HepG2 (cell line): ENCODE data around the gene AGR2. TPM values are rescaled to one million over a fixed set of nuclear protein-coding genes. Genes with fewer than 3 reads are reported as not detected.

Experiments
- ATAC-seq: fragments of 200-7000 bp; cut with Tn5 transposase; 3 replicates; pipeline ENCODE4 v1.9.1; 2020; ENCODE audit warnings: mild to moderate bottlenecking, moderate library complexity
- BruUV-seq: library from RNA; stranded (reverse); fragments of 400-500 nt; replicated peaks from 2 replicates; lab custom pipeline; 2021; lab: Mats Ljungman, UMichigan
- CTCF ChIA-PET: fragments of 300-600 bp; formaldehyde crosslinking; extraction: SDS; loops from one replicate; lab custom pipeline; 2021; ENCODE audit warnings: low total read pairs, inconsistent platforms, low intra/inter-chr PET ratio; lab: Yijun Ruan, JAX
- POLR2A ChIA-PET: fragments of 350-600 bp; sonication (Branson Sonifier 250); formaldehyde crosslinking; loops from one replicate; lab custom pipeline; 2020; ENCODE audit warnings: antibody characterized with exemption, inconsistent platforms; lab: Yijun Ruan, JAX
- DNase-seq: peaks from one replicate; pipeline ENCODE4 v3.0.0-alpha.2; 2015; ENCODE audit warnings: low spot score
- FAIRE-seq: peaks from 3 replicates; lab custom pipeline; 2011; peaks lifted over from hg19 to GRCh38; lab: Jason Lieb, UNC
- H2AFZ ChIP-seq: one replicate; pipeline ENCODE4 v1.6.1; 2011; ENCODE audit warnings: low read length, inconsistent platforms
- H3K27ac ChIP-seq: fragments of 300-600 bp; 3 replicates; pipeline ENCODE4 v1.8.0; 2011; ENCODE audit warnings: mixed run types, mild to moderate bottlenecking, mixed read lengths, low read length, inconsistent platforms; ENCODE audit not compliant: insufficient read depth; ENCODE audit errors: extremely low read length
- H3K27me3 ChIP-seq, 2 experiments: fragments of 200-600 bp in 1 of 2; 2 replicates in 1 of 2; 3 replicates in 1 of 2; pipeline versions ENCODE4 v1.6.0 to v1.8.0; 2011; ENCODE audit warnings: low read length in 2 of 2, mild to moderate bottlenecking in 2 of 2, moderate library complexity in 2 of 2, inconsistent platforms in 1 of 2; ENCODE audit not compliant: insufficient read depth in 2 of 2, control insufficient read depth in 1 of 2
- H3K36me3 ChIP-seq, 2 experiments: fragments of 200-600 bp in 1 of 2; replicated peaks in 1 of 2; 2 replicates in 1 of 2; 3 replicates in 1 of 2; pipeline versions ENCODE4 v1.5.1 to v1.8.0; 2011; ENCODE audit warnings: low read length in 2 of 2, inconsistent platforms in 1 of 2; ENCODE audit not compliant: insufficient read depth in 2 of 2, control insufficient read depth in 1 of 2
- H3K4me1 ChIP-seq: 2 replicates; pipeline ENCODE4 v1.5.1; 2012; ENCODE audit warnings: low read length, inconsistent platforms; ENCODE audit not compliant: insufficient read depth
- H3K4me2 ChIP-seq: 2 replicates; pipeline ENCODE4 v1.6.0; 2011; ENCODE audit warnings: low read depth, low read length, inconsistent platforms
- H3K4me3 ChIP-seq, 3 experiments: fragments of 200-600 bp in 1 of 3; sonication (generic), shearing (Covaris generic) in 1 of 3; replicated peaks in 1 of 3; 2 replicates each; pipeline ENCODE4 v1.5.1; 2011 to 2016; ENCODE audit warnings: low read length in 3 of 3, inconsistent platforms in 2 of 3, low read depth in 2 of 3, mild to moderate bottlenecking in 2 of 3, control low read depth in 1 of 3, mixed read lengths in 1 of 3; ENCODE audit not compliant: insufficient read depth in 1 of 3
- H3K79me2 ChIP-seq: one replicate; pipeline ENCODE4 v1.6.1; 2011; ENCODE audit warnings: low read length, inconsistent platforms; ENCODE audit not compliant: insufficient read depth
- H3K9ac ChIP-seq: 2 replicates; pipeline ENCODE4 v1.6.0; 2011; ENCODE audit warnings: mild to moderate bottlenecking, low read depth, low read length, inconsistent platforms; ENCODE audit not compliant: insufficient read depth
- H3K9me3 ChIP-seq: 2 replicates; pipeline ENCODE4 v1.5.1; 2012; ENCODE audit warnings: mild to moderate bottlenecking, low read length
- H4K20me1 ChIP-seq: 2 replicates; pipeline ENCODE4 v1.6.0; 2011; ENCODE audit warnings: inconsistent platforms, mild to moderate bottlenecking, low read length, moderate library complexity; ENCODE audit not compliant: insufficient read depth
- BCL6 ChIP-seq: IDR thresholded peaks from 2 replicates; pipeline ENCODE4 v1.6.1; 2016; ENCODE audit warnings: missing genetic modification reagents, missing compliant biosample characterization
- GABPA ChIP-seq, 2 experiments: IDR thresholded peaks; 2 replicates each; pipeline ENCODE4 v1.6.1; 2011 to 2016; ENCODE audit warnings: low read depth in 2 of 2, low read length in 1 of 2, missing biosample characterization in 1 of 2, missing genetic modification characterization in 1 of 2
- HCFC1 ChIP-seq: fragments of 150-350 bp; IDR thresholded peaks from 2 replicates; pipeline ENCODE4 v1.6.1; 2014; ENCODE audit warnings: low read depth, low read length
- HNF4A ChIP-seq: sonication (generic); formaldehyde crosslinking; IDR thresholded peaks from 2 replicates; pipeline ENCODE4 v1.4.0; 2020; ENCODE audit warnings: missing genetic modification reagents
- IRF2 ChIP-seq: IDR thresholded peaks from 2 replicates; pipeline ENCODE4 v1.6.1; 2018; ENCODE audit warnings: missing genetic modification reagents, missing compliant biosample characterization
- JUND ChIP-seq: sonication (generic); formaldehyde crosslinking; IDR thresholded peaks from 2 replicates; pipeline ENCODE4 v1.8.0; 2022; ENCODE audit warnings: mild to moderate bottlenecking, missing genetic modification reagents
- MAFK ChIP-seq, 2 experiments: IDR thresholded peaks in 1 of 2; conservative IDR thresholded peaks in 1 of 2; 2 replicates each; pipeline ENCODE4 v1.6.1; 2011; ENCODE audit warnings: improper control_type of control experiment in 2 of 2, low read length in 2 of 2
- MEIS1 ChIP-seq: sonication (generic); formaldehyde crosslinking; IDR thresholded peaks from 2 replicates; pipeline ENCODE4 v1.9.0; 2021; ENCODE audit warnings: mild to moderate bottlenecking, missing genetic modification reagents, moderate library complexity, borderline replicate concordance
- NAIF1 ChIP-seq: sonication (generic); formaldehyde crosslinking; IDR thresholded peaks from 2 replicates; pipeline ENCODE4 v1.5.0; 2020; ENCODE audit warnings: mild to moderate bottlenecking, missing genetic modification reagents, borderline replicate concordance
- NKX3-1 ChIP-seq: sonication (generic); formaldehyde crosslinking; IDR thresholded peaks from 2 replicates; pipeline ENCODE4 v1.5.0; 2020; ENCODE audit warnings: missing genetic modification reagents
- NPAS2 ChIP-seq: sonication (generic); formaldehyde crosslinking; IDR thresholded peaks from 2 replicates; pipeline ENCODE4 v1.8.0; 2022; ENCODE audit warnings: mild to moderate bottlenecking, missing genetic modification reagents, borderline replicate concordance
- REST ChIP-seq, 2 experiments: IDR thresholded peaks; 2 replicates each; pipeline ENCODE4 v1.6.1; 2011 to 2012; ENCODE audit warnings: low read length in 2 of 2, borderline replicate concordance in 1 of 2, low read depth in 1 of 2, mild to moderate bottlenecking in 1 of 2, moderate library complexity in 1 of 2
- RNF219 ChIP-seq: sonication (generic); formaldehyde crosslinking; IDR thresholded peaks from 2 replicates; pipeline ENCODE4 v1.5.0; 2020; ENCODE audit warnings: mild to moderate bottlenecking, missing genetic modification reagents
- ZBTB2 ChIP-seq: sonication (generic); formaldehyde crosslinking; IDR thresholded peaks from 2 replicates; pipeline ENCODE4 v1.8.0; 2022; ENCODE audit warnings: low read depth, missing genetic modification reagents
- ZFP36 ChIP-seq: fragments of 150-350 bp; IDR thresholded peaks from 2 replicates; pipeline ENCODE4 v1.6.1; 2018; ENCODE audit warnings: borderline replicate concordance, low read length, low read depth; ENCODE audit not compliant: partially characterized antibody
- ZNF296 ChIP-seq: sonication (generic); formaldehyde crosslinking; conservative IDR thresholded peaks from 2 replicates; pipeline ENCODE4 v1.5.0; 2020; ENCODE audit warnings: mild to moderate bottlenecking, missing genetic modification reagents
- ZSCAN22 ChIP-seq: sonication (generic); formaldehyde crosslinking; IDR thresholded peaks from 2 replicates; pipeline ENCODE4 v1.4.0; 2020; ENCODE audit warnings: mild to moderate bottlenecking, missing genetic modification reagents
- WGBS: methylation state at CpG from one replicate; pipeline ENCODE4 v1.1.6; 2017; ENCODE audit warnings: low lambda C conversion rate; 5-methylcytosine and 5-hydroxymethylcytosine counted together
- in situ Hi-C: cut with HindIII; loops from 2 replicates; pipeline ENCODE4 v1.10.0; 2017; ENCODE audit warnings: low pct_unique_long_range_greater_than_20kb; ENCODE audit not compliant: extremely low pct_ligation_motif_present
- intact Hi-C: fragments of 100-400 bp; cut with micrococcal nuclease; formaldehyde crosslinking; loops from one replicate; pipeline ENCODE4 v1.10.0; 2022; ENCODE audit not compliant: unreplicated experiment
- polyA plus RNA-seq, 8 experiments: library from polyadenylated mRNA; depleted of rRNA in 3 of 8; stranded (reverse) in 7 of 8; unstranded in 1 of 8; fragments of >200 nt; fragmentation: Illumina TruSeq in 4 of 8; extraction: Trizol in 4 of 8; gene quantifications; 2 replicates each; pipeline versions ENCODE4 v1.2.1 to v1.2.3, GENCODE V29; 2011 to 2016; ENCODE audit warnings: low read depth in 4 of 8, missing spikeins in 1 of 8, mixed read lengths in 1 of 8; ENCODE audit not compliant: insufficient read depth in 1 of 8
- total RNA-seq, 5 experiments: library from RNA; depleted of rRNA; stranded (reverse); fragments of >200 nt; fragmentation: Illumina TruSeq; extraction: Trizol; gene quantifications; 2 replicates each; pipeline ENCODE4 v1.2.3, GENCODE V29; 2016; ENCODE audit warnings: low read depth in 1 of 5

Gene AGR2
- total and polyA plus RNA-seq, 2 of the 13 experiments (the other 11 are each of a cell fraction or from before 2014, with no cell fraction given): 1.7 to 2.9 TPM

GRCh38 chr7:16762177-16762576 lies 42.6 kb downstream of the AGR2 start (continued):
- TF ChIP-seq MAFK (conservative IDR thresholded peaks at IDR 0.05 in 1 of 2, IDR thresholded peaks at IDR 0.05 in 1 of 2; ENCODE audit: low read length in 2 of 2): no peak

GRCh38 chr7:16759840-16760239 lies 45.0 kb downstream of the AGR2 start:
- H3K9ac ChIP-seq: no peak overlapping the region
- H4K20me1 ChIP-seq: no peaks in the 10 kb centered on the region
- peaks cover 4% of the 10 kb centered on the region; the same call in 1 of the 2 replicates for H3K4me1 ChIP-seq
- FAIRE-seq (no peak), ATAC-seq (no peak), DNase-seq (no peak)
- in situ Hi-C loops: no loop called here
- intact Hi-C loops: no loop called here
- no peaks in the 10 kb centered on the region for H3K9me3 ChIP-seq
- H2AFZ ChIP-seq: no peak overlapping the region
- no peaks in the 10 kb centered on the region for H3K79me2 ChIP-seq
- no peak overlapping the region for H3K4me2 ChIP-seq
- no peak overlapping the region for H3K4me3 ChIP-seq
- H3K27me3 ChIP-seq: peaks cover 0 to 4% of the 10 kb centered on the region in 2 experiments; a peak in 3 of 5 replicates
- ChIA-PET CTCF (no interaction called here), POLR2A (no interaction called here)
- H3K36me3 ChIP-seq: no peaks in the 10 kb centered on the region
- H3K27ac ChIP-seq: no peak overlapping the region
- 64% methylated on average over 1 of the region's 1 CpG for WGBS
- BruUV-seq: no TSS peak
- TF ChIP-seq JUND (CRISPR knock-in tag): no peak
- no peak for TF ChIP-seq GABPA (IDR thresholded peaks at IDR 0.05; ENCODE audit: low read depth, low read length)
- TF ChIP-seq GABPA (CRISPR knock-in tag; IDR thresholded peaks at IDR 0.05; ENCODE audit: low read depth): no peak
- TF ChIP-seq ZSCAN22: no peak
- TF ChIP-seq HCFC1: no peak
- no peak for TF ChIP-seq REST (IDR thresholded peaks at IDR 0.05; ENCODE audit: borderline replicate concordance in 1 of 2, low read depth in 1 of 2, low read length in 2 of 2)
- TF ChIP-seq ZBTB2 (CRISPR knock-in tag): no peak
- no peak for TF ChIP-seq BCL6 (CRISPR knock-in tag)
- no peak for TF ChIP-seq ZFP36
- TF ChIP-seq NAIF1 (CRISPR knock-in tag): no peak
- TF ChIP-seq NPAS2: no peak
- TF ChIP-seq MEIS1 (CRISPR knock-in tag): no peak
- TF ChIP-seq RNF219 (CRISPR knock-in tag): no peak
- no peak for TF ChIP-seq NKX3-1 (CRISPR knock-in tag)
- no peak for TF ChIP-seq IRF2 (CRISPR knock-in tag)
- TF ChIP-seq ZNF296 (CRISPR knock-in tag): no peak
- TF ChIP-seq HNF4A: no peak
